Measurements from ENCODE around the gene FUT2. TPM values are rescaled to one million over a fixed set of nuclear protein-coding genes. Genes with fewer than 3 reads are reported as not detected.

FUT2 gene
- total and polyA plus RNA-seq, 2 of the 13 experiments (the other 11 are each of a cell fraction or from before 2014, with no cell fraction given), result 0.07 TPM; not detected in 1

DNA sequence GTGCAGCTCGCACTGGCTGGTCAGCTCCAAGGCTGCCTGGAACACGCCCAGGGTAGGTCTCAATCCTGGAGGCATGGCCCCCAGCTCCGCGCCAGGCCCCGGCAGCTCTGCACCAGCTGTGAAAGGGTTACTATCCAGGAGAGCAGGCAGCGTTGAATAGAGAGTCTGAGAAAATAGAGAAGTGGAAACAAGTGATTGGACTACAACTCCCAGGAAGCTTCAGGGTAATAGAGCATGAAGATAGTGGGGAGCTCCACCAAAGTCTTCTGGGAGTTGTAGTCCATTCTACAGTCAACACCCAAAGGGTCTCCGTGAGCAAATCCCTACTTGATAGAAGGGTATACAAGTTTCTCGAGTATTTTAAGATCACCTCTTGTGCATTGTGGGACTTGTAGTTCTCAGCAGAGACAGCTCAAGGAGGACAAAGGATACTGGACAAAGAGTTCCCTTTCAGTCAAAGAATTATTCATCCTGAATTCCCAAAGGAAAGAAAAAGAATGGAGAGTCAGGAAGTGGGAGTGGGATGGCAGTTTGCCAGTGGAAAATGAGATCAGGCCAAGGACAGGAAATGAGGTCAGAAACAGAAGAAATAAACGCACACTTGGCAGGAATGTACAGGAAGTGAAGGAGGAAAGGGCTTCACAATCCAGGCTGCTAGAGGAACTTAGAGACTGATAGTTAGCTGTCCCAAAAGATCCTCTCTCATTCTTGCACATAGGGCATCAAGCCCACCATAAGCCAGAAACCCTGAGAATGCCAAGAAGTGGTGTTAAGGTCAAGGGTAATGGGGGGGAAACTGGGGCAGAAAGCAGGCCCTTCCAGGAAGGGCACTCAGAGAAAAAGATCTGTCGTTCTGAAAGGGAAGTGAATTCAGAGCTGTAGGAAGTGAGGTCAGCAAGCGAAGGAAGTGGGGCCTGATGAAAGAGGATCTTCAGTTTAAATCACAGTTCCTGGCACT lies 29.3 kb downstream of the FUT2 start (continued):
- TF ChIP-seq, protein P1, sequence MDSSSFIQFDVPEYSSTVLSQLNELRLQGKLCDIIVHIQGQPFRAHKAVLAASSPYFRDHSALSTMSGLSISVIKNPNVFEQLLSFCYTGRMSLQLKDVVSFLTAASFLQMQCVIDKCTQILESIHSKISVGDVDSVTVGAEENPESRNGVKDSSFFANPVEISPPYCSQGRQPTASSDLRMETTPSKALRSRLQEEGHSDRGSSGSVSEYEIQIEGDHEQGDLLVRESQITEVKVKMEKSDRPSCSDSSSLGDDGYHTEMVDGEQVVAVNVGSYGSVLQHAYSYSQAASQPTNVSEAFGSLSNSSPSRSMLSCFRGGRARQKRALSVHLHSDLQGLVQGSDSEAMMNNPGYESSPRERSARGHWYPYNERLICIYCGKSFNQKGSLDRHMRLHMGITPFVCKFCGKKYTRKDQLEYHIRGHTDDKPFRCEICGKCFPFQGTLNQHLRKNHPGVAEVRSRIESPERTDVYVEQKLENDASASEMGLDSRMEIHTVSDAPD (CRISPR knock-in tag; IDR thresholded peaks at IDR 0.05), result no peak
- TF ChIP-seq ZNF724P (CRISPR knock-in tag; IDR thresholded peaks at IDR 0.05; ENCODE audit: borderline replicate concordance) (no peak), TRIM24 (CRISPR knock-in tag; IDR thresholded peaks at IDR 0.05) (no peak), BORCS8-MEF2B (CRISPR knock-in tag; IDR thresholded peaks at IDR 0.05) (no peak), CREB1 (IDR thresholded peaks at IDR 0.05) (peak; percentile 5; the same call in 1 of the 2 replicates), CREB1 (CRISPR knock-in tag; IDR thresholded peaks at IDR 0.05) (peak; percentile 60), CREM (IDR thresholded peaks at IDR 0.05) (peak; percentile 64), CREM (CRISPR knock-in tag; IDR thresholded peaks at IDR 0.05) (no peak), ZNF615 (CRISPR knock-in tag; IDR thresholded peaks at IDR 0.05; ENCODE audit: borderline replicate concordance) (no peak), TEF (CRISPR knock-in tag; IDR thresholded peaks at IDR 0.05) (no peak), TMF1 (CRISPR knock-in tag; IDR thresholded peaks at IDR 0.05; ENCODE audit: low read depth) (no peak)
- TF ChIP-seq, protein P2, sequence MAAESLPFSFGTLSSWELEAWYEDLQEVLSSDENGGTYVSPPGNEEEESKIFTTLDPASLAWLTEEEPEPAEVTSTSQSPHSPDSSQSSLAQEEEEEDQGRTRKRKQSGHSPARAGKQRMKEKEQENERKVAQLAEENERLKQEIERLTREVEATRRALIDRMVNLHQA (CRISPR knock-in tag; IDR thresholded peaks at IDR 0.05), result no peak
- TF ChIP-seq, protein P3, sequence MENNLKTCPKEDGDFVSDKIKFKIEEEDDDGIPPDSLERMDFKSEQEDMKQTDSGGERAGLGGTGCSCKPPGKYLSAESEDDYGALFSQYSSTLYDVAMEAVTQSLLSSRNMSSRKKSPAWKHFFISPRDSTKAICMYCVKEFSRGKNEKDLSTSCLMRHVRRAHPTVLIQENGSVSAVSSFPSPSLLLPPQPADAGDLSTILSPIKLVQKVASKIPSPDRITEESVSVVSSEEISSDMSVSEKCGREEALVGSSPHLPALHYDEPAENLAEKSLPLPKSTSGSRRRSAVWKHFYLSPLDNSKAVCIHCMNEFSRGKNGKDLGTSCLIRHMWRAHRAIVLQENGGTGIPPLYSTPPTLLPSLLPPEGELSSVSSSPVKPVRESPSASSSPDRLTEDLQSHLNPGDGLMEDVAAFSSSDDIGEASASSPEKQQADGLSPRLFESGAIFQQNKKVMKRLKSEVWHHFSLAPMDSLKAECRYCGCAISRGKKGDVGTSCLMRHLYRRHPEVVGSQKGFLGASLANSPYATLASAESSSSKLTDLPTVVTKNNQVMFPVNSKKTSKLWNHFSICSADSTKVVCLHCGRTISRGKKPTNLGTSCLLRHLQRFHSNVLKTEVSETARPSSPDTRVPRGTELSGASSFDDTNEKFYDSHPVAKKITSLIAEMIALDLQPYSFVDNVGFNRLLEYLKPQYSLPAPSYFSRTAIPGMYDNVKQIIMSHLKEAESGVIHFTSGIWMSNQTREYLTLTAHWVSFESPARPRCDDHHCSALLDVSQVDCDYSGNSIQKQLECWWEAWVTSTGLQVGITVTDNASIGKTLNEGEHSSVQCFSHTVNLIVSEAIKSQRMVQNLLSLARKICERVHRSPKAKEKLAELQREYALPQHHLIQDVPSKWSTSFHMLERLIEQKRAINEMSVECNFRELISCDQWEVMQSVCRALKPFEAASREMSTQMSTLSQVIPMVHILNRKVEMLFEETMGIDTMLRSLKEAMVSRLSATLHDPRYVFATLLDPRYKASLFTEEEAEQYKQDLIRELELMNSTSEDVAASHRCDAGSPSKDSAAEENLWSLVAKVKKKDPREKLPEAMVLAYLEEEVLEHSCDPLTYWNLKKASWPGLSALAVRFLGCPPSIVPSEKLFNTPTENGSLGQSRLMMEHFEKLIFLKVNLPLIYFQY (CRISPR knock-in tag; IDR thresholded peaks at IDR 0.05; ENCODE audit: borderline replicate concordance), result no peak
